HL-60/S4 (cell line): ENCODE measurements around the gene ISLR.

ENCODE experiments used
- in situ Hi-C: fragments of 300-500 bp; cut with MboI; formaldehyde crosslinking; loops from 2 replicates; pipeline ENCODE4 v1.14.3; 2022; ENCODE audit warnings: low sequenced_read_pairs

The ISLR gene

DNA sequence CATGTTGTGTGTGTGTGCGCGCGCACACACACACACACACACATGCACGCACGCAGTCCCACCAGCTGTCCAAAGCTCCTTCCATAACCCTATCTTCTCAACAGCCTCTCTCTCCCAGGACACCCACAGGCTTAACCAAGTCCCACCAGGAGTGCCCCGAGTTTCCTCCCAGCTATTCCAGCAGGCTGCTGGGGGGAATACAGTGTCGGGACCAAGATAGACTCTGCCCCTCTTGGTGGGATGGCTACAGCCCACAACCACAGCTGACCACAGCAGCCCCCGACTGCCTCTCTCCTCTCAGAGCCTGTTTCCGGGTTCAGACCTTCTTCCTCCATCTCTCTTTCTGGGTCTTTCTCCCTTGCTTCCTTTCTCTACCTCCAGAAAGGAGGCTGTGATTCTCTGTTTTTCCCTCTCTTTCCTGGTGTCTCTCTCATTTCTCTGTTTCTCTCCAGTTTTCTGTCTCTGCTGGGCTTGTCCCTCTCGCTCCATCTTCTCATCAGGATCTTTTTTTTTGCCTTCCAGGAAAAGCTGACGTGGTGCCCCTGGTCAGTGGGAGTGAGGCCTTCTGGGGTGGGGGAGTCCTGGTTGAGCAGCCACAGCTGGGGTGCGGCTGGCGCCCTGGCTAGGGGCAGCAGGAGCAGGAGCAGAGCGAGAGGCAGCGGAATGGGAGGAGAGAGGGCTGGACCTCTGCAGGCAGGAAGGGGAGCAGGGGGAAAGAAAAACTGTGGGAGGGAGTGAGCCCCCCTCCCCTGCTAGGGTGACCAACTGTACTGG is 3.3 kb upstream of the ISLR start:
- in situ Hi-C loops = no loop called here

DNA sequence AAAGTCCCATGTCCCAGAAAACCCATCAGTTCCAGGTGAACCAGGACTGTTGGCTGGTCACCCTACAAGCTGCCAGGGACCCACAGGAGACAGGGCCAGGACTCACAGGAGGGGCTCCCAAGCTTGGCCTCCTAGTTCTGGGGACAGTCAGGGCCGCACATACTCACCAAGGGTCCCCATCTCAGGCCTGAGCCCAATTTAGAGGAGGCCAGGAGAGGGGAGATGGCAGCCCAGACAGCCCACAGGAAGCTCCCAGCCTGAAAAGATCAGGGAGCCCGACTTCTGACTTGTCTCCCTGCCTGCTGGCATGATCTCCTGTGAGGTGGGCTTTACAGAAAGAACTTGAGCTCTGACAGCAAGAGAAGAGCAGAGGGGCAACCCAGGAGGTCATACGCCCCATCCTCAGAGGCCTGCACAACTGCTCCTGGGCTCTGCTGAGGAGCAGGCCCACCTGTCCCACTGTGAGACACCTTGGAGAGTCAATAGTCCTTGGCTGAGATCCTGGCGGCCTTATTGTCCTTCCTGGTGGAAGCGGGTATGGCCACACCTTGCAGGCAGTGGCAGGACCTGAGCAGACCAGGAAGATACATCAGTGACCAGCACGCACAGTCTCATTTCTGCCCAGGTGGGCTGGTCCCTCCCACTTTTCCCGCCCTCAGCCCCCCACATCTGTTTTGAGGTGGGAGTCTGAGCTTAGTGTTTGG is 2.5 kb upstream of the ISLR start:
- in situ Hi-C loops = no loop called here

- in situ Hi-C loops = no loop called here
These were observed 1.5 kb upstream of the ISLR start for GRCh38 chr15:74171965-74172541.

- in situ Hi-C loops = no loop called here
These were observed 670 bp upstream of the ISLR start for GRCh38 chr15:74172701-74173379.

DNA sequence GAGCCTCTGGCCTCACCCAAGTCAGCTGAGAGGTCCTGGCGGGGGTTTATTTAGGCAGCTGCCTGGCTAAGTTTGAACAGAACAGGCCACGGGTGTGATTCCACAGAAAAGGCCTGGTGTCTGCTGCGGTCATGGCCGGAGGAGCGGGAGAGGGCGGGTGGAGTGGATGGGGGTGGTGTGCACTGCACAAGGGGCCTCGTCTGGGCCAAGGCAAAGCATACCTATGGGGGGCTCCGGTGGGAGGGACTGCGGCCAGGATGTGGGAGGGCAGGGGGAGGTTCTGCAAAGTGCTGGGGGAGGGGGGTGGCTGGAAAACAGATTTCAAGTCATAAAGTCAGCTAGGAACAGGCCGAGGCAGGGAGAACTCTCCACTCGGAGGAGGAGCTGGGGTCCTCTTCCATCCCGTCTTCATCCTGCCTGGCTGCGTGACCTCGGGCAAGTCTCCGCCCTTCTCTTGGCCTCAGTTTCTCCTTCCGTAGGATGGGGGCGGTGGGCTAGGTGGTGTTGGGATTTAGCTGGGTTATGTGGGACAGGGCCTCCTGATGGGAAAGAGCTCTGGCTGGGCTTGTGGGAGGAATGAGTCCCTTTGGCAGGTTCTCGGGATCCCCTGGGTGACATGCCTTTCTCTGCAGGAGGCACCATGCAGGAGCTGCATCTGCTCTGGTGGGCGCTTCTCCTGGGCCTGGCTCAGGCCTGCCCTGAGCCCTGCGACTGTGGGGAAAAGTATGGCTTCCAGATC is 878 bp downstream of the ISLR start:
- in situ Hi-C loops = no loop called here

DNA sequence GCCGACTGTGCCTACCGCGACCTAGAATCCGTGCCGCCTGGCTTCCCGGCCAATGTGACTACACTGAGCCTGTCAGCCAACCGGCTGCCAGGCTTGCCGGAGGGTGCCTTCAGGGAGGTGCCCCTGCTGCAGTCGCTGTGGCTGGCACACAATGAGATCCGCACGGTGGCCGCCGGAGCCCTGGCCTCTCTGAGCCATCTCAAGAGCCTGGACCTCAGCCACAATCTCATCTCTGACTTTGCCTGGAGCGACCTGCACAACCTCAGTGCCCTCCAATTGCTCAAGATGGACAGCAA is 1.4 kb downstream of the ISLR start:
- in situ Hi-C loops = no loop called here

- in situ Hi-C loops = no loop called here
These were observed 2.0 kb downstream of the ISLR start for GRCh38 chr15:74175271-74176191.

- in situ Hi-C loops = no loop called here
These were observed 3.0 kb downstream of the ISLR start for GRCh38 chr15:74176262-74177214.

GRCh38 chr15:74178326-74179100 is 5.0 kb downstream of the ISLR start:
- in situ Hi-C loops = no loop called here

DNA sequence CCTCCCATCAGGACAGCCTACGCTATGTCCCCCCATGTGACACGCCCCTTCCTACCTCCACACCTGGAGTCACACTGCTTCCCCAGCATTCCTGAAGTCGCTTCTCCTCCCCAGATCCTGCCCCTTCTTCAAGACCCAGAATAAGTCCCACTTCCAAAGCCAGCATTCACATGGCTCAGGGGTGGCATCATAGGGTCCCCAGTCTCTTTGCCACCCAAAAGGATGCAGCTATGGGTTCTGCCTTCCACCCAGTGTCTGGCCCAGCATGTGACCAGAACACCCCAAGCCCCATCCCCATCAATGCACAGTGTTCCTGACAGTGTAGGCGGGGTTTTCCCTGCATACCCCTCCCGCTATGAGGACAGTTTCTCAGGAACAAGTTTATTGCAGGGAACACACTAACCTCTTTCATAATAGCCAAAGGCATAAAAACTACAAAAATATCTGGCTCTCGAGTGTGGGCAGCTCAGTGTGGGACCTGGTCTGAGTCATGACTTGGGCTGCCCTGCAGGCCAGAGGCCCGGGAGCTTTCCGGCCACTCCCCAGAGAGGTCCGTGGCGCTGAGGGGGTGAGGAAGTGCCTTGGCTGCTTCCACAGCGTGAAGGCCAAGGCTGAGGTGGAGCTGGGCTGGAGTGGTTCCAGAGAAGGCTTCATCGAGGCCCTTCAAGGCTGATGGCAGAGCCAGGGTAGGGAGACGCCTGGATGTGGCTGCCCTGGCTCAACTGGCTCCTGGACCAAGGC is 5.8 kb downstream of the ISLR start:
- in situ Hi-C loops = no loop called here

DNA sequence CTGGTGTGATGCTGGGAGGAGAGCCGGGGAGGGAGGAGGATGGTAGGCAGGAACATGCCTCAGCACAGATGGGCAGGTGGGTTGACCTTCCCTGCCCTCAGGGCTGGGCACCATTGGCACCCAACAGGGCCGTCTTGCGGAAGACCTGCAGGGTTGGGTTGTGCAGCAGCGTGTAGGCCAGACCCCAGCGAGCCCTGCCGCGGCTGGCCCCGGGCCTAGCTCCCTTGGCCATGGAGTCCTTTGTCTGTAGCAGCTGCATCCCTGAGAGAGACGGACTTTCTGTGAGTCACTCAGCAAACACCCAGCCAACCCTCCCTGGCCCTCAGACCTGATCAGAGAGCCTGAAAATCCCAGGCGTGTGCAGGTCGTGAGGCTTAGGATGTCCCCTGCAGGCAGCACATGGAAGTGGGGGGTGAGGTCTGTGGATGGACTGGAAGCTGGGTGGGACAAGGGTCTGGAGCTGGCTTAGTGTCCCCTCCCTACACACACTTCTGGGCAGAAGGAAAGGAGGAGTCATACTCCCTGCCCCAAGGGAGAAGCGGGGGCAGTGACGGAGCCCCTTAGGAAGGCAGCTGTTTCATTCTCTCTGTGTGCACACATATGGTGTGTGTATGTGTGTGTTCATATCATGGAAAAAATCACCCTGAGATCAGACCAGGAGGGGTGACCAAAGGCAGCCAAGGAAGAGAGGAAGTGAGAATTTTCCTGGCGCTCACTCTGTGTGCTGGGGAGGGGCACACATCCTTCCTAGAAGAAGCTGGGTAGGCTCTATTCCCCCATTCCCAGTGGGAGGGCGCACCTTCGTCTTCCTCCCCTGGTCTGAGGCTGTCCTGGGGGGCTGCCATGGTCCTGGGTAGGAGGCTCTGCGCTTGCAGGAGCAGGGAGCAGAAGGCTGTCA is 6.7 kb downstream of the ISLR start:
- in situ Hi-C loops = no loop called here

GRCh38 chr15:74180881-74181602 is 7.5 kb downstream of the ISLR start:
- in situ Hi-C loops = no loop called here

DNA sequence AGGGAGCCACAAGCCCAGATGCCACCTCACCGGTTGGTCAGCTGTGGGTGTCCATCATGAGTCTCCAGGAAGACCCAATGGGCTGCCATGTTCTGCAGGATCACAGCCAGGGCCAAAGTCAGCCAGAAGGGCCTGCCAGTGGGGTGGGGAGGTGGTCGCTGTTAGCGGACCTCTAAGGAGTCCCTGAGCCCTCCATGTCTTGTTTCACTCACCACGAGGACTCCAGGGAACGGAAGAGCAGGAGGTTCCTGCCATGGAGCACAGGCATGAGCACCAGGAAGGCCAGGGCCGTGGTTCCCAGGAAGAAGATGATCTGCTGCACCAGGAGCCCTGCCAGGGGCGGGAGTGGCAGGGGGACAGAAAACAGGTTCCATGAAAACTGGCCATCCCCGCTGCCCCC is 8.6 kb downstream of the ISLR start:
- in situ Hi-C loops = no loop called here

DNA sequence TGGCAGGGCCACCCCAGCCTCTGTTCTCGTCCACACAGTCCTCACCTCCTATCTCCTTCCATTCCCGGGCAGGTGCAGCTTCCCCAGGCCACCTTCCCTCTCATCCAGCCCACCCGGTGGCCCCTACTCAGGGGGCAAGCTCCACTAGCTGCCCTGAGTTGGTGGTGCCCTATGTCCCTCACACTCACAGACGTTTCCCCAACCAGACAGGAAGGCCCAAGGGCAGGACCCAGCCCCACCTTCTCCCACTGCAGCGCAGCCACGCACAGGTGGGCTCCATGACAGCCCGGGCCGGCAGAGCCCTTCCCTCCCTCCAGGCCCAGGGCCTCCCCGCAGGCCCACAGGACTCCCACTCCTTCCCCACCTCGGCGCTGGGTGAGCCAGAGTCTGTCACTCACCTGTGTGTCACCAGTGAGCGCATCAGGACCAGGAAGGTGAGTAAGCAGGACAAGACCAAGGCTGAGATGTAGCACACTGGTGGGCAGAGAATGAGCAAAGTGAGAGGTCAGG is 11.1 kb downstream of the ISLR start:
- in situ Hi-C loops = no loop called here

DNA sequence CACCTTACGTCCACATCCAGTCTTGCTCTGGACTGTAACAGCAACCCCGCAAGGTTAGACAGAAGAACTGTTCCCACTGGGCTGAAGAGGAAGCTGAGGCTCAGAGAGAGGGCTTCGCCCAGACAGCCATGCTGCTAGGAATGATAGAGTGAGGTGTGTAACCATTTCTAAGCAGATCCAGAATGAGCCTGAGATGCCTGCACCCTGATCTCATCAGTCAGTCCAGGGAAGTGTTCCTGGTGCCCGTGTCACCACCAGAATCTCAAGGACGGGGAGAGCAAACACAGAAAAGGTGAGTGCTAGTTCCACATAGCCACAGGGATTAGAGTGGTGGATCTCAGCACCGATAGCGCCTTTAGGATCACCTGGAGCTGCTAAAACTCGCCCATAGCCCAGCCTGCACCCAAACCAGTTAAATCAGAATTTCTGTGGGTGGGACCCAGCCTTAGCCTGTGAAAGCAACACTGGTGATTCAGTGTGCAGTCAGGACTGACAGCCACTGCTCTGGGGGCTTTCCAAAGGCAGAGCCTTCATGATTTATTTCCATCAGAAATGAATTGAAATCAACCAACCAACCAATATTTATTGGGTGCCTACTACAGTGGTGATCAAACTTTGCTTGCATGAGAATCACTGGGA is 12.3 kb downstream of the ISLR start:
- in situ Hi-C loops = no loop called here
